Calu3 (cell line): ENCODE results near the gene FUT6. TPM values are rescaled to one million over a fixed set of nuclear protein-coding genes. Genes with fewer than 3 reads are reported as not detected.
"Not testable (repeated sequence)": the region's sequence is repeated elsewhere in the genome, so short reads cannot be mapped to it uniquely, and the experiment has no call there.

Experiments
- BruUV-seq: library from RNA; stranded (reverse); fragments of 400-500 nt; replicated peaks from 2 replicates; lab custom pipeline; 2021; lab: Mats Ljungman, UMichigan
- CTCF ChIA-PET: fragments of 300-600 bp; sonication (Branson Sonifier 250); formaldehyde crosslinking; loops from one replicate; lab custom pipeline; 2022; ENCODE audit warnings: antibody characterized with exemption; lab: Charles Lee
- DNase-seq: peaks from one replicate; pipeline ENCODE4 v3.0.0; 2022
- H3K27ac Mint-ChIP-seq: one replicate; pipeline ENCODE4 v1.8.0; 2022; ENCODE audit warnings: mixed read lengths; ENCODE audit not compliant: unreplicated experiment
- H3K27me3 Mint-ChIP-seq: one replicate; pipeline ENCODE4 v1.8.0; 2022; ENCODE audit warnings: mixed read lengths; ENCODE audit not compliant: unreplicated experiment
- H3K36me3 Mint-ChIP-seq: one replicate; pipeline ENCODE4 v1.8.0; 2022; ENCODE audit warnings: mild to moderate bottlenecking, moderate library complexity, mixed read lengths; ENCODE audit not compliant: insufficient read depth, unreplicated experiment
- H3K4me1 Mint-ChIP-seq: one replicate; pipeline ENCODE4 v1.8.0; 2022; ENCODE audit warnings: mild to moderate bottlenecking, low read depth, mixed read lengths; ENCODE audit not compliant: unreplicated experiment
- H3K4me3 Mint-ChIP-seq: one replicate; pipeline ENCODE4 v1.8.0; 2022; ENCODE audit warnings: mild to moderate bottlenecking, low read depth, moderate library complexity, mixed read lengths; ENCODE audit not compliant: unreplicated experiment
- H3K9me3 Mint-ChIP-seq: one replicate; pipeline ENCODE4 v1.8.0; 2022; ENCODE audit warnings: low read depth, mixed read lengths; ENCODE audit not compliant: unreplicated experiment
- CTCF ChIP-seq: fragments of 200-600 bp; IDR thresholded peaks from one replicate; pipeline ENCODE4 v1.8.0; 2022; ENCODE audit warnings: antibody characterized with exemption; ENCODE audit not compliant: unreplicated experiment
- intact Hi-C: fragments of 100-400 bp; cut with micrococcal nuclease; formaldehyde crosslinking; loops from one replicate; pipeline ENCODE4 v1.10.0; 2022; ENCODE audit not compliant: unreplicated experiment
- total RNA-seq: library from RNA; stranded (reverse); gene quantifications from 2 replicates; pipeline ENCODE4 v1.2.3, GENCODE V29; 2022

Gene FUT6
- total RNA-seq, 1 experiment from 2014 or later: 1.8 TPM

GRCh38 chr19:5877427-5877826 is 37.9 kb upstream of the FUT6 start:
- no TSS peak for BruUV-seq
- Mint-ChIP-seq H3K36me3 (no peaks in the 10 kb centered on the region), H3K4me1 (no peaks in the 10 kb centered on the region), H3K9me3 (no peaks in the 10 kb centered on the region), H3K27me3 (peaks cover 6% of the 10 kb centered on the region), H3K4me3 (no peak overlapping the region), H3K27ac (no peak overlapping the region)
- TF ChIP-seq CTCF: no peak
- CTCF ChIA-PET: no interaction called here
- no peak for DNase-seq
- intact Hi-C loops: no loop called here

GRCh38 chr19:5874496-5874895 is 35.0 kb upstream of the FUT6 start:
- H3K27me3 Mint-ChIP-seq, DNase-seq, BruUV-seq, H3K27ac Mint-ChIP-seq, intact Hi-C loops, H3K9me3 Mint-ChIP-seq, H3K4me3 Mint-ChIP-seq, H3K36me3 Mint-ChIP-seq, CTCF ChIA-PET, H3K4me1 Mint-ChIP-seq: not testable (repeated sequence)

DNA sequence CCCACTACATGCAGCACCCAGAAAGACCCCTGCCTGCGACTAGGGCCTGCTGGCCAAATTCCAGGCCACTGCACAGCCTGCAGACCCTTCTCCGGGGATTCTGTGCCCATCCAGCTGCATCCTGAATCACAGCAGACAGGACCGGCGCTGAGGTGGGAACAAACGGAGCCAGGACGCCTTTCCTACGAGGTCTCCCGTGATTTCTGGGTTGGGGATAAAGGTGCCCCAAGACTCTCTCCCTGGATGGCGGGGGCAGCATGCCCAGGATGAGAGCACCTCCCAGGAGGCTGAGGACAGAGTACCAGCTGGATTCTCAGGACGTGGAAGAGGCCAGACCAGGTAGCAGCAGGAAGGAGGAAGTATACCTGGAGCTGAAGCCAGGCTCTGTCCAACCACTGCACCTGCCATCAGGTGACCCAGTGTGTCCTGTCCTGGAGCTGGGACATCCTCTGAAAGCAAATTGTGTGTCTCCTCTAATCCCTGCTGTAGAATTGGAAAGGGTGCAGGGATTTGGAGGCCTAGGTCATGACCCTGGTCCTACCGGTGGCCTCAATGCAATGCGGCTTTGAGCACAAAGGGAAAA is 34.2 kb upstream of the FUT6 start:
- Mint-ChIP-seq H3K9me3 (no peaks in the 10 kb centered on the region), H3K27me3 (no peaks in the 10 kb centered on the region), H3K4me3 (no peak overlapping the region), H3K4me1 (no peaks in the 10 kb centered on the region), H3K36me3 (no peaks in the 10 kb centered on the region), H3K27ac (no peak overlapping the region)
- TF ChIP-seq CTCF: no peak
- intact Hi-C loops: no loop called here
- DNase-seq: no peak
- CTCF ChIA-PET: no interaction called here
- BruUV-seq: no TSS peak

DNA sequence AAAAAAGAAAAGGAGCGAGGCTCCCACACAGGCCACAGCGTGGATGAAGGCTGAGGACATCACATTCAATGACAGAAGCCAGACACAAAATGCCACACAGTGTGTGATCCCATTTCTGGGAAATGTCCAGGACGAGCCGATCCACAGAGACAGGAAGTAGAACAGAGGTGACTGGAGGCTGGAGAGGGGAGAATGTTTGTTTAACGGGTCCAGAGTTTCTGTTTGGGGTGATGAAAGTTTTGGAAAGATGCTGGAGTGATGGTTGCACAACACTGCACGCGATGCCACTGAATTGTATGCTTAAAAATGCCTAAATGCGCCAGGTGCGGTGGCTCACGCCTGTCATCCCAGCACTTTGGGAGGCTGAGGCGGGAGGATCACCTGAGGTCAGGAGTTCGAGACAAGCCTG is 31.5 kb upstream of the FUT6 start:
- DNase-seq: no peak

More for the DNA sequence above, 31.5 kb upstream of the FUT6 start:
- BruUV-seq: no TSS peak
- Mint-ChIP-seq H3K4me3 (no peak overlapping the region), H3K27ac (no peak overlapping the region), H3K9me3 (no peaks in the 10 kb centered on the region), H3K27me3 (peaks cover 7% of the 10 kb centered on the region), H3K36me3 (no peaks in the 10 kb centered on the region), H3K4me1 (no peaks in the 10 kb centered on the region)
- intact Hi-C loops: no loop called here
- CTCF ChIA-PET: interaction anchor here (0.6 kb wide), 1 partner anchor 9 kb away, joined by 6 read pairs; no protein-coding TSS in a partner anchor
- no peak for TF ChIP-seq CTCF
